Measurements from ENCODE around the gene TNFSF15. TPM values are rescaled to one million over a fixed set of nuclear protein-coding genes. Genes with fewer than 3 reads are reported as not detected.
"Not testable (repeated sequence)": the region's sequence is repeated elsewhere in the genome, so short reads cannot be mapped to it uniquely, and the experiment has no call there.

Gene TNFSF15
- total RNA-seq, 1 experiment from 2014 or later, result 0.75 TPM

DNA sequence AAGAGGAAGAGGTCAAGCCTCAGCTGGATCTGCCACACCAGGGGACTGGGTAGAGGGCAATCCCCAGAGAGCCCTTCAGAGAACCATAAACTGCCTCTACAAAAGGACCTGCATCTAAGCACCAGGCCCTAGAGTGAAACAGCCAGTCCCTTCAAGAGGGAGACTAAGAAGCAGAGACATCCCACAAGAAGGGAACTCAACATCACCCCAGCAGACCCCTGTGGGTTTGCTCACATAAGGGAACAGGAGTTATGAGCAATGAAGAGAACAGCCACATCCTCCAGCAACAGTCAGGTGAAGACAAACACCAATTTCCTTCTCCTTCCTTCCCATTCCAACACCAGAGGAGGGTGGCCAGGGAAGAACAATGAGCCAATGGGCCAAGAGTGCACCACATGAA is 48.9 kb downstream of the TNFSF15 start:
- DNase-seq (ENCODE audit: low spot score), result no peak

DNA sequence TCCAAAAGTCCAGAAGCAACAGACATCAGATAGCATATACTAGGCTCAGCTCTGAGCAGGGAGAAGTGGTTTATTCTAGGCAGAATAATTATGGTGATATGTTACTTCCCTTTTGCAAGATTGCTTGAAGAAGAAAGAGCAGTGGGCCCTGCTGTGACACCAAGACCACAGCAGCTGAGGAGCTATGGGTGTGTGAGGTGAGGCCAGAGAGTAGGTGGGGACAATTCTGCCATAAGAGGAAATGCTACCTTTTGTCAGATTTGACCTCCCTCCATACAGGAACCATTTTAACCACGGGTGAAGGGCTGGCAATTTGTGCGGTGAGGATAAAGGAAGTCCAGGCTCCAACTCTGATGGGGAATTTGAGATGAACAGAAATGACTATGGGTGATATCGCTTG is 51.3 kb downstream of the TNFSF15 start:
- DNase-seq (ENCODE audit: low spot score), result no peak

DNA sequence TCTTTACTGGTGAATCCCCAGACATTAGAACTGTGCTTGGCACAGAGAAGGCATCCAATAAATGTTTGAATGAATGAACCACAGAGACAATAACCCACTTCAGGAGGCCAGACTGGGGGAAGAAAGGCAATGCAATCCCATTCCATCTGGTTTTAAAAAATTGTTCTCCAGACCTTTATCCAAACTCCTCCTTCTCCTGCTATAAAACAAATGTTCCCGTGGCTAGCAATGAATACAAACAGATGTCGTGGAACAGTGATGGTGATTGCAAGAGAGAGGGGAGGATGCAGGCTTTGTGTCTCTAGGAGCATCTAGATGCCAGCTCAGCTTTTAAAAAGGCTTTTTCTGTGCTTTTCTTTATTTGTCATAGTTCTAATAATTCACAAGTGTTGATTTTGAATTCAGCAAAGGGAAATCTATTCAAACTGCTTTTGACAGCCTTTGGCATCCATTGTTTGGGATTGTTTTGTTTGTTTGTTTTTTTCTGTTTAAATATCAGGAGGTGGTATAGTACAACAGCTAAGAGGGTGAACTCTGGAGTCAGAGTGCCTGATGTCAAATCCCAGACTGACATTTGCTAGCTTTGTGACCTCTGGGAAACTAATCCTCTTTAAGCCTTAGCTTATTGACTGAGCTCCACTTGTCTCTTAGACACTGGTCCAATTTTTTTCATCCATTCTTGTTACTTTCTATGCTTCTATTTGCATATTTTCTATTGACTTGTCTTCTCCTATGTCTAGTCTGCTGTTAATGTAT is 59.1 kb downstream of the TNFSF15 start:
- DNase-seq (ENCODE audit: low spot score), result no peak

DNA sequence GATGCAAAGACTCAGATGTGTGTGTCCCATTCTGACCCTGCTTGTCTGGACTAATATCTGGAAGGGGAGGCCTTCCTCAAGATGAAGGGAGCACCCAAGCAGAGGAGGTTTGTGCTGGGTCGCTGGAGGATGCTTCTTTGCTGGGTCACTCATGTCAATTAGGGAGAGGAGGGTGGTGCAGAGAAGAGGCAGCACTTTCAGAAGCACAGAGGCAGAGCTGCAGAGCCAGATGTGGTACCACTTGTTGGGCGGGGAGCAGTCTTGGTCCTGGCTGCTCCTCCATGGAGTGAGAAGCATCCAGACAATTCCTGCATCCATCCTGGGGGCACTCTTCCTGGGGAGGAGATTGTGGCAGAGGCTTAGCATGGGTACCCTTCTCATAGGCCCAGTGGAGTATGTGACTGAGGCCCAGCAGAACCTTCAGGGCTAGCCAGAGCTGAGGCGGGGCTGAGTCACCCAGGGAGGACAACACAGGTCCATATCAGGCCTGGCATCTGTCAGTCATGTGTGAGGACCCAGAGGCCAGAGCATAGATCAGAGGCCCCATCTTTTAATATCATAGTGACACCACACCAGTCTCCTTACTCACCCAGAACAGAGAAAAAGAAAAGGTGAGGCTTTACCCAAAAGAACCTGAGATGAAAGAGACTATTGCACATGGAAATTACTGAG is 59.8 kb downstream of the TNFSF15 start:
- no peak for DNase-seq (ENCODE audit: low spot score)

DNA sequence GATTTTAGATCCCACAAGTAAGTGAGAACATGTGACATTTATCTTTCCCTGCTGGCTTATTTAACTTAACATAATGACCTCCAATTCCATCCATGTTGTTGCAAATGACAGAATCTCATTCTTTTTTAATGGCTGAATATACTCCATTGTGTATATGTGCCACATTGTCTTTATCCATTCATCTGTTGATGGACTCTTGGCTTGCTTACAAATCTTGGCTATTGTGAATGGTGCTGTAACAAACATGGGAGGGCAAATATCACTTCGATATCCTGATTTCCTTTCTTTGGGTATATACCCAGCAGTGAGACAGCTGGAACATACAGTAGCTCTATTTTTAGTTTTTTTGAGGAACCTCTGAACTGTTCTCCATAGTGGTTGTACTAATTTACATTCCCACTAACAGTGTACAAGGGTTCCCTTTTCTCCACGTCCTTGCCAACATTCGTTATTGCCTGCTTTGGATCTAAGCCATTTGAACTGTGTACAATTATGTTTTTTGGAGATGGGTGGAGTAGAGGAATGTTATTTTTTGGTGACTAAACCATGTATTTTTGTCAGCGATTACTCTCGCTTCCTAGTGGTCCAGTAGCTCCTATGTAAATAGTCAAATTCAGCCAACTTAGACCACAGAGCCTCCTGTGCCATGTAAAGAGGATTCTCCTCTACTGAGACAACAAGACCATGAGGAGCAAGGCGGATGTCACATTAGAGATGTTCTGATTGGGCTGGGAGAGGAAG is 60.6 kb downstream of the TNFSF15 start:
- DNase-seq (ENCODE audit: low spot score), result no peak

DNA sequence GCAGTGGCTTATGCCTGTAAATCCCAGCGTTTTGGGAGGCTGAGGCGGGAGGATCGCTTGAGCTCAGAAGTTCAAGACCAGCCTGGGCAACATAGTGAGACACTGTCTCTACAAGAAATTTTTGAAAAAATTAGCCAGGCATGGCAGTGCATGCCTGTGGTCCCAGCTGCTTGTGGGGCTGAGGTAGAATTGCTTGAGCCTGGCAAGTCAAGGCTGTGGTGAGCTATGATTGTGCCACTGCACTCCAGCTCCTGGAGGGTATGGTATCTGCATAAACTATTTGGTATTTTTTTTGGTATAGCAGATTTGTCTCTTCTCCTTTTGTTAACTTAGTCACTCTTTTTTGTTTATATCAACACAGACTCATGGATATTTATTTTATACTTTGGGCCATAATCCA is 62.4 kb downstream of the TNFSF15 start:
- peak; percentile 10 for DNase-seq (ENCODE audit: low spot score)

DNA sequence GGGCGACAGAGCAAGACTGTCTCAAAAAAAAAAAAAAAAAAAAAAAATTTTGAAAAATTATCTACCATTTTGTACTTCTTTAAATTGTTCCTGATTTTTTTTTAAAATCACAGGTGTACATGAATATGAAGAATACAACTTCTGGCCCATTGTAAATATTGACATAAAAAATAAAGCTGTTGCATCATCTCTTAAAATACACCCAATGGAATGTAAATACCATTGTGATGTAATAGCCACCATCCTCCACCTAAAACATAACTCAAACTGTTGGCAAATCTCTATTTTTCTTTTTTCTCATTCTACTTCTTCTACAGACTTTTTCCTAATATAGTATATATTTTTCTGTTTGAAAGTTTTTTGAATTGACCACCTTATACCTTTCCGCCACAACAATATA is 62.9 kb downstream of the TNFSF15 start:
- DNase-seq (ENCODE audit: low spot score), result no peak

DNA sequence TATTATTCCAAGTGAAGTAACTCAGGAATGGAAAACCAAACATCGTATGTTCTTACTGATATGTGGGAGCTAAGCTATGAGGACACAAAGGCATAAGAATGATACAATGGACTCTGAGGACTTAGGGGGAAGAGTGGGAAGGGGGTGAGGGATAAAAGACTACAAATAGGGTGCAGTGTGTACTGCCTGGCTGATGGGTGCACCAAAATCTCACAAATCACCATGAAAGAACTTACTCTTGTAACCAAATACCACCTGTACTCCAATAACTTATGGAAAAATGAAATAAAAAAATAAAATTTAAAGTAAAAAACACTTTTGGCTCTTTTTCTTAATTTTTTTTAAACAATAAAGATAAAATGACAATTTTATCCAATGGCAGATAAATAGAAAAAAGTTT is 64.3 kb downstream of the TNFSF15 start:
- DNase-seq (ENCODE audit: low spot score), result not testable (repeated sequence)

DNA sequence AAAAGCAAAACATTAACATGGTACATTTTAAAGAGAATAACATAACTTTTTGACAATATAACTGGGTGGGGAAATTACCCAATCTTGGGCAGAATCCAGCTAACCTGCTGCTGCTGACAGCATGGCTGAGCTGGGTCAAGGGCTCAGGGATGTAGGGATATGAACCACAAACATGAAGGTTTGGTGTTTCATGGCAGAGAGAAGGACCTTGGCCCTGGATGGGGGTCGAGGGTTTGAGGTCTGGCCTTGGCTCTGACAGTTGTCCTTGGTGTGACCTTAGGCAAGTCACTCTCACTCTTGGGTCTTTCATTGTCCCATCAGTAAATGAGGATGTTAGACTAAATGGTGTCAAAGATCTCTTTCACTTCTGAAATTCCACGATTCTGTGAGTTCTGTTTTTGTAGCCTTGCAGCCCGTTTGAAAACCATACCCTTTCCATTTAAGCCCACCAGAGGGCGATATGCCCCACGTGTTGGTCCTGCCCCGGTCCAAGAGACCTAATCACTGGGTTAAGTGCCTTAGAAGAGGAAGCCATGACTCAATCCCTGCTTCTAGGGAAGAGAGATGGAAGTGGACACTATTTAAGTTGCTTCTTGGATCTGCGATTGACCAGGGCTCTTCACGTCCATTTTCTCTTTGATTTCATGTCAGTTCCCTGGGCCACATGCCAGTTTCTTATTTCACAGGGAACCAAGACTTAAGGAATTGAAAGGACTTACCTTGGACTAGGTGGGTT is 67.1 kb downstream of the TNFSF15 start:
- peak; percentile 82 for DNase-seq (ENCODE audit: low spot score)

DNA sequence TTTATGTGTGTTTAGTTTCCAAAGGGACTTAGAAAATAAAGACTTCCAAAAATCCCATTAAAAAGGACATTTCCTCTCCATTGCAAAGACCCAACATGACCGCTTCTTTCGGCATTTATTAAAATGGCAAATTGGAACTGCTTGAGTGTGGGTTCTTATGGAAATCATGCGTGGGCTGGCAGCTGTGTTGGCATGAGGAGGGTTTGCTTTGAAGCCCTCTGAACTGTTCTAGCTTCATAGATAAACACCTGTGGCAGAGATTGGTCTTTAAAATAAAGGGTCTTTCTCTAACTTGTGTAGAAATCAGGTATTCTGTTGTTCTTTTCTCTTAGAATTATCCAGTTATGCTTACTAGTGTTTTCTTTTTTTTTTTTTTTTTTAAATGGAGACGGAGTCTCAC is 68.0 kb downstream of the TNFSF15 start:
- no peak for DNase-seq (ENCODE audit: low spot score)

DNA sequence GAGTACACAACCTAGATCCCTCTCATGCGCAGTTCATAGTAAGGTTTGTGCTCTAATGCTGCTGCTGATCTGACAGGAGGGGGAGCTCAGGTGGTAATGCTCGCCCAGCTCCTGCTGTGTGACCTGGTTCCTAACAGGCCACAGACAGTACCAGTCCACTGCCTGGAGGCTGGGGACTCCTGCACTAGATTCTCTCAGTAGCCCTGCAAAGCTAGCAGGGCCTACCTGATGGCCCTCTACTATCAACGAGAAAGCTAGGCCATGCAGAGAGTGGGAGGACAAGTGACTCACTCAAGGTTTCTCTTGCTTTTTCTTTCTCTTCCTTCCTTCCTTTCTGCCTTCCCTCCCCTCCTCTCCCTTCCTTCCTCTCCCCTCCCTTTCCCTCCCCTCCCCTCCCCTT is 68.7 kb downstream of the TNFSF15 start:
- DNase-seq (ENCODE audit: low spot score), result no peak

DNA sequence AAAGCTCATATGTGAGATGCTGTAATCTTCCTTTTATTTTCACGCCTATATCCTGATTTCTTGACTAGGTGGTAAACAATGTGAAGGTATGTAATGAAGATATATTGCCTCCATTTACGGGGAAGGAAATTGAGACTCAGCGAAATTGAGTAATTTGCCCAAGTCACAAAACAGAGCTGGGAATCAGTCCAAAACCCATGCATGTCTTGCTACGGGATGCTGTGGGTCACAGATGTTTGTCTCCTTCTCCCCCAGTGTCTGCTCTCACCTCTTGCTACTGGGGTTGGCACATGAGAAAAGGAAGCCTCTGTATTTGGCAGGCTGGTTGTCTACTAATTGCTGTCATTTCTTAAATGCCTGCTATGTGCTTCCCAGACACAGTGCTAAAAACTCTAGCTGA is 70.1 kb downstream of the TNFSF15 start:
- no peak for DNase-seq (ENCODE audit: low spot score)

DNA sequence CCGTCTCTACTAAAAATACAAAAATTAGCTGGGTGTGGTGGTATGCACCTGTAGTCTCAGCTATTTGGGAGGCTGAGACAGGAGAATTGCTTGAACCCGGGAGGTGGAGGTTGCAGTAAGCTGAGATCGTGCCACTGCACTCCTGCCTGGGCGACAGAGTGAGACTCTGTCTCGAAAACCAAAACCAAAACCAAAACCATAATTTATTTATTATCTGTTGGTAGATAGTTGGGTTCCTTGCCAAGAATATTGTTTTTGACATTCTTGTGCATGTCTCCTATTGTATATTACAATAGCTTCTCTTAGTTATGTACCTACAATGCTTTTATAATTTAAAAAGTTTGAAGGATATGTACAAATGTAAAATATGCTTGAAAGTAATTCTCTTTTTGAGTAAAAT is 70.7 kb downstream of the TNFSF15 start:
- DNase-seq (ENCODE audit: low spot score), result not testable (repeated sequence)

Other genes with a start within 250 kb of the TNFSF15 start
- 171 and 172 TPM in 2 replicates for gene ATP6V1G1, start 218.3 kb downstream of the TNFSF15 start, total RNA-seq (2014; rRNA removed; shearing (Covaris generic))
- gene TMEM268, start 194.7 kb downstream of the TNFSF15 start, total RNA-seq (2014; rRNA removed; shearing (Covaris generic)), result 6.2 and 10.0 TPM in 2 replicates
- not detected in 2 replicates for gene TEX53, start 148.2 kb downstream of the TNFSF15 start, total RNA-seq (2014; rRNA removed; shearing (Covaris generic))
- not detected in 2 replicates for gene TEX48, start 123.8 kb downstream of the TNFSF15 start, total RNA-seq (2014; rRNA removed; shearing (Covaris generic))
- not detected in 2 replicates for gene TNFSF8, start 124.6 kb upstream of the TNFSF15 start, total RNA-seq (2014; rRNA removed; shearing (Covaris generic))

All from H4 (cell line).